Fibroblast of lung (primary cell): Measurements from ENCODE around the gene RBM8A. TPM values are rescaled to one million over a fixed set of nuclear protein-coding genes. Genes with fewer than 3 reads are reported as not detected.

ENCODE experiments used
- DNase-seq, 2 donors: peaks; one replicate each; pipeline versions ENCODE4 v3.0.0 to v3.0.0-alpha.2; 2010; ENCODE audit warnings: low read depth in 2 of 2
- H2AFZ ChIP-seq: 2 replicates; pipeline ENCODE4 v1.5.1; 2012; ENCODE audit warnings: low read length, control low read depth, inconsistent platforms
- H3K27ac ChIP-seq: 2 replicates; pipeline ENCODE4 v1.5.1; 2011; ENCODE audit warnings: low read length, control low read depth; ENCODE audit not compliant: insufficient read depth
- H3K27me3 ChIP-seq: 2 replicates; pipeline ENCODE4 v1.5.1; 2011; ENCODE audit warnings: mild to moderate bottlenecking, low read length; ENCODE audit not compliant: control insufficient read depth, insufficient read depth
- H3K36me3 ChIP-seq: 2 replicates; pipeline ENCODE4 v1.5.1; 2011; ENCODE audit warnings: low read length; ENCODE audit not compliant: control insufficient read depth, insufficient read depth
- H3K4me1 ChIP-seq: 2 replicates; pipeline ENCODE4 v1.5.1; 2011; ENCODE audit warnings: low read length; ENCODE audit not compliant: control insufficient read depth, insufficient read depth; ENCODE audit errors: extremely low read depth
- H3K4me2 ChIP-seq: 2 replicates; pipeline ENCODE4 v1.5.1; 2011; ENCODE audit warnings: low read length, control low read depth; ENCODE audit not compliant: insufficient read depth; ENCODE audit errors: extremely low read depth
- H3K4me3 ChIP-seq, 4 experiments: fragments of 200-600 bp in 1 of 4; sonication (generic) in 1 of 4; replicated peaks in 1 of 4; 2 replicates each; pipeline ENCODE4 v1.5.1; 2011 to 2016; ENCODE audit warnings: low read length in 4 of 4, low read depth in 3 of 4, mild to moderate bottlenecking in 3 of 4, control low read depth in 2 of 4, inconsistent platforms in 1 of 4, mixed read lengths in 1 of 4; ENCODE audit not compliant: insufficient read depth in 1 of 4; ENCODE audit errors: control extremely low read depth in 1 of 4
- H3K79me2 ChIP-seq: 2 replicates; pipeline ENCODE4 v1.5.1; 2012; ENCODE audit warnings: mild to moderate bottlenecking, low read length, inconsistent platforms; ENCODE audit not compliant: control insufficient read depth, insufficient read depth
- H3K9ac ChIP-seq: 2 replicates; pipeline ENCODE4 v1.5.1; 2011; ENCODE audit warnings: mild to moderate bottlenecking, low read length, control low read depth; ENCODE audit not compliant: insufficient read depth
- H3K9me3 ChIP-seq: 2 replicates; pipeline ENCODE4 v1.5.1; 2012; ENCODE audit warnings: low read depth, low read length; ENCODE audit not compliant: control insufficient read depth, insufficient read depth
- H4K20me1 ChIP-seq: 2 replicates; pipeline ENCODE4 v1.5.1; 2011; ENCODE audit warnings: low read length; ENCODE audit not compliant: control insufficient read depth, insufficient read depth; ENCODE audit errors: extremely low read depth
- CTCF ChIP-seq, 2 donors: IDR thresholded peaks in 1 of 2; conservative IDR thresholded peaks in 1 of 2; 1 replicate in 1 of 2; 2 replicates in 1 of 2; pipeline ENCODE4 v1.5.1; 2011 to 2012; ENCODE audit warnings: low read length in 2 of 2, control low read depth in 1 of 2, inconsistent platforms in 1 of 2, low read depth in 1 of 2, mild to moderate bottlenecking in 1 of 2
- EZH2 ChIP-seq: IDR thresholded peaks from 2 replicates; pipeline ENCODE4 v1.5.1; 2012; ENCODE audit warnings: low read length, control low read depth, mild to moderate bottlenecking; ENCODE audit errors: missing control alignments
- polyA plus RNA-seq, 2 donors: library from polyadenylated mRNA; depleted of rRNA in 1 of 2; stranded (reverse) in 1 of 2; unstranded in 1 of 2; fragments of >200 nt; gene quantifications; 2 replicates each; pipeline ENCODE4 v1.2.1, GENCODE V29; 2011 to 2012; ENCODE audit warnings: missing spikeins in 1 of 2
- total RNA-seq: library from RNA; depleted of rRNA; stranded (reverse); fragments of >200 nt; gene quantifications from 2 replicates; pipeline ENCODE4 v1.2.1, GENCODE V29; 2014

Gene RBM8A
- total and polyA plus RNA-seq, 2 donors (not counting 1 experiment from before 2014, with no cell fraction given) = 56.6 to 137 TPM

DNA sequence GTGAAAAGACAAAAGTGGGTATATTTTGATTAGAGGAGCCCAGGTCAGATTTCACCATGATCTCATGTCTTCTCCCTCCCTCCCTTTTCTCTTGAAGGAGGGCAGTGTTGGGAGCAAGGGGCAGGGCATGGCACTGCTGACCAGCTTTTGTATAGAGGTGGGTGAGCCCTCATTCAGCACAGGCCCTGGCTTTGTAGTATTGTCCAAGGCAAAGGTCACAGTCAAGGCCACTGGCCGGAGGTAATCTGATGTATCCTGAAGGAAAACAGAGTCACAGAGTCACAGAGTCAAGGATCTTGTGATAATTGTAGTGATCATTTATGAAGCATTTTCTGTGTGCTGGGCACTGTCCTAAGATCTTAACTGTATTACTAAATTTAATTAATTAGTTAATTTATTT lies 29.3 kb downstream of the RBM8A start:
- Histone ChIP-seq H3K9ac (no peak overlapping the region), H3K36me3 (no peaks in the 10 kb centered on the region), H3K79me2 (no peaks in the 10 kb centered on the region), H2AFZ (no peak overlapping the region), H4K20me1 (no peaks in the 10 kb centered on the region), H3K27ac (no peak overlapping the region), H3K4me2 (no peak overlapping the region), H3K9me3 (no peaks in the 10 kb centered on the region), H3K4me3 (no peak overlapping the region), H3K4me1 (peaks cover 2% of the 10 kb centered on the region), H3K27me3 (no peaks in the 10 kb centered on the region)
- DNase-seq = no peak
- TF ChIP-seq CTCF (conservative IDR thresholded peaks at IDR 0.05 in 1 of 2, IDR thresholded peaks at IDR 0.05 in 1 of 2; ENCODE audit: low read depth in 1 of 2, low read length in 2 of 2) (no peak), EZH2 (no peak)

- Histone ChIP-seq H4K20me1 (no peaks in the 10 kb centered on the region), H3K4me2 (no peak overlapping the region), H3K4me3 (no peak overlapping the region), H3K4me1 (peaks cover 19% of the 10 kb centered on the region), H3K79me2 (no peaks in the 10 kb centered on the region), H3K27me3 (no peaks in the 10 kb centered on the region), H3K27ac (no peak overlapping the region), H3K9me3 (no peaks in the 10 kb centered on the region), H3K9ac (no peak overlapping the region), H2AFZ (no peak overlapping the region), H3K36me3 (no peaks in the 10 kb centered on the region)
- DNase-seq = no peak
- no peak for TF ChIP-seq EZH2
- no peak for TF ChIP-seq CTCF (conservative IDR thresholded peaks at IDR 0.05 in 1 of 2, IDR thresholded peaks at IDR 0.05 in 1 of 2; ENCODE audit: low read depth in 1 of 2, low read length in 2 of 2)
These were observed 31.8 kb downstream of the RBM8A start for GRCh38 chr1:145895471-145895870.

- no peak overlapping the region for H3K4me3 ChIP-seq
- no peak for DNase-seq
- H3K27ac ChIP-seq = no peak overlapping the region
- H3K9ac ChIP-seq = no peak overlapping the region
- H3K79me2 ChIP-seq = no peaks in the 10 kb centered on the region
- TF ChIP-seq EZH2 = no peak
- TF ChIP-seq CTCF (conservative IDR thresholded peaks at IDR 0.05 in 1 of 2, IDR thresholded peaks at IDR 0.05 in 1 of 2; ENCODE audit: low read depth in 1 of 2, low read length in 2 of 2) = no peak
- peaks cover 19% of the 10 kb centered on the region for H3K4me1 ChIP-seq
- H2AFZ ChIP-seq = no peak overlapping the region
- no peaks in the 10 kb centered on the region for H3K9me3 ChIP-seq
- no peaks in the 10 kb centered on the region for H4K20me1 ChIP-seq
- no peaks in the 10 kb centered on the region for H3K27me3 ChIP-seq
- H3K36me3 ChIP-seq = no peaks in the 10 kb centered on the region
- no peak overlapping the region for H3K4me2 ChIP-seq
These were observed 33.8 kb downstream of the RBM8A start for GRCh38 chr1:145893306-145894055.
